Kidney (tissue), 14 donors: ENCODE data around the gene MAGI1. TPM values are rescaled to one million over a fixed set of nuclear protein-coding genes. Genes with fewer than 3 reads are reported as not detected.
A peak's percentile ranks its signal among the peaks of the same experiment; 100 is the strongest.

Experiments
- DNase-seq, 5 donors: peaks; one replicate each; pipeline ENCODE4 v3.0.0-alpha.2; 2013 to 2020
- FAIRE-seq: peaks from 2 replicates; lab custom pipeline; 2012; peaks lifted over from hg19 to GRCh38; lab: Jason Lieb, UNC
- H3K27ac ChIP-seq, 2 donors: one replicate each; pipeline ENCODE4 v1.7.0; 2013; ENCODE audit warnings: low read depth in 2 of 2, low read length in 2 of 2, inconsistent platforms in 1 of 2
- H3K27me3 ChIP-seq: one replicate; pipeline ENCODE4 v1.7.1; 2013; ENCODE audit warnings: low read length, inconsistent platforms; ENCODE audit not compliant: control insufficient read depth, insufficient read depth
- H3K36me3 ChIP-seq, 3 donors: one replicate each; pipeline versions ENCODE4 v1.7.0 to v1.7.1; 2013; ENCODE audit warnings: low read length in 3 of 3, control low read depth in 1 of 3, inconsistent platforms in 1 of 3; ENCODE audit not compliant: insufficient read depth in 3 of 3, control insufficient read depth in 2 of 3
- H3K4me1 ChIP-seq, 3 donors: one replicate each; pipeline versions ENCODE4 v1.7.0 to v1.7.1; 2013; ENCODE audit warnings: low read length in 3 of 3, inconsistent platforms in 1 of 3, low read depth in 1 of 3; ENCODE audit not compliant: control insufficient read depth in 2 of 3, insufficient read depth in 2 of 3
- H3K4me3 ChIP-seq, 3 donors: one replicate each; pipeline versions ENCODE4 v1.7.0 to v1.8.1; 2013; ENCODE audit warnings: low read length in 3 of 3, control low read depth in 1 of 3, inconsistent platforms in 1 of 3
- H3K9ac ChIP-seq, 3 donors: one replicate each; pipeline versions ENCODE4 v1.7.0 to v1.7.1; 2013; ENCODE audit warnings: low read length in 3 of 3, control low read depth in 1 of 3, inconsistent platforms in 1 of 3
- H3K9me3 ChIP-seq, 3 donors: one replicate each; pipeline versions ENCODE4 v1.7.0 to v1.7.1; 2013; ENCODE audit warnings: low read length in 3 of 3, control low read depth in 1 of 3, inconsistent platforms in 1 of 3; ENCODE audit not compliant: control insufficient read depth in 2 of 3, insufficient read depth in 1 of 3
- CTCF ChIP-seq: IDR thresholded peaks from 3 replicates; pipeline ENCODE4 v1.5.1; 2012; ENCODE audit warnings: mild to moderate bottlenecking, moderate library complexity, borderline replicate concordance; ENCODE audit not compliant: insufficient read depth; ENCODE audit errors: extremely low read depth
- intact Hi-C: fragments of 100-400 bp; cut with DNase I; formaldehyde crosslinking; loops from one replicate; pipeline ENCODE4 v1.11.1; 2022
- polyA plus RNA-seq: library from polyadenylated mRNA; stranded (reverse); fragments of 350-450 nt; fragmentation: Illumina TruSeq; extraction: RNeasy Lipid Tissue Mini Kit (QIAGEN cat#74804); gene quantifications from one replicate; pipeline ENCODE4 v1.2.3, GENCODE V29; 2014; ENCODE audit warnings: low read depth, low replicate concordance; ENCODE audit not compliant: insufficient read depth
- total RNA-seq: library from RNA; stranded (reverse); fragmentation: NEBNext Ultra II Directional; extraction: Animal tissue kit (Norgen Biotek cat#: 25700); gene quantifications from one replicate; pipeline ENCODE4 v1.2.1, GENCODE V29; 2021
- donor health status: control.
- donor health status: control.
- donor health status: control.
- donor health status: control.
- donor health status: control.
- donor health status: DM: yes; HTN: yes; CAD: no.
- donor health status: Normal renal cell carcinoma (clear cell type).

Gene MAGI1
- total and polyA plus RNA-seq, 2 donors from 2014 or later = 8.2 to 42.8 TPM

- Histone ChIP-seq H3K9ac (no peak overlapping the region), H3K27me3 (no peaks in the 10 kb centered on the region), H3K27ac (no peak overlapping the region), H3K9me3 (no peaks in the 10 kb centered on the region), H3K4me3 (no peak overlapping the region), H3K36me3 (no peaks in the 10 kb centered on the region), H3K4me1 (peaks cover 0 to 2% (median 0%) of the 10 kb centered on the region in 3 donors)
- intact Hi-C loops = no loop called here
- FAIRE-seq (no peak), DNase-seq (no peak)
- TF ChIP-seq CTCF = no peak
Measured at GRCh38 chr3:65767551-65767950, 271.2 kb downstream of the MAGI1 start.

DNA sequence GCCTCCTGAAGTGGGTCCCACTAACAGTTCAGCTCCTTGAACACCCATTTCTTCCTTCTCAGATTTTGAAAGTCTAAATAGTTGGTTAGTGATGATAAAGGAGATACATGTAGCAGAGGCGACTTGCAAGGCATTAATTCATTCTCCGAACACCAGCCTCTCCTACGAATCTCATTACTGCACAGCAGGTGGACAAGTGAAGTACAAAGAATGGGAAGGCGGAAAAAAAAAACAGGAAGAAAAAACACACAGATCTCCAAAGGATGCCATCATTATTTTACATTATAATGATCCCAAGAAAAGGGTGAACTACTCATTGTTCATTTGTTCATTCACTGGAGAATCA is 276.5 kb downstream of the MAGI1 start:
- H3K4me1 ChIP-seq = no peaks in the 10 kb centered on the region
- DNase-seq (no peak), FAIRE-seq (no peak)
- no peak overlapping the region for H3K4me3 ChIP-seq
- H3K9ac ChIP-seq = no peak overlapping the region
- no peaks in the 10 kb centered on the region for H3K27me3 ChIP-seq
- H3K27ac ChIP-seq = no peak overlapping the region
- intact Hi-C loops = no loop called here
- no peaks in the 10 kb centered on the region for H3K36me3 ChIP-seq
- TF ChIP-seq CTCF = no peak
- no peaks in the 10 kb centered on the region for H3K9me3 ChIP-seq

- FAIRE-seq (no peak), DNase-seq (peak in 2 of 5 donors; percentile 39 to 40)
- Histone ChIP-seq H3K27me3 (no peaks in the 10 kb centered on the region), H3K4me3 (no peak overlapping the region), H3K4me1 (no peaks in the 10 kb centered on the region), H3K27ac (no peak overlapping the region), H3K9me3 (no peaks in the 10 kb centered on the region), H3K36me3 (no peaks in the 10 kb centered on the region), H3K9ac (no peak overlapping the region)
- TF ChIP-seq CTCF = no peak
- intact Hi-C loops = no loop called here
Measured at GRCh38 chr3:65761446-65762234, 277.1 kb downstream of the MAGI1 start.
